OCI-LY3 (cell line): ENCODE data around the gene PIGW.
"Not testable (repeated sequence)": the region's sequence is repeated elsewhere in the genome, so short reads cannot be mapped to it uniquely, and the experiment has no call there.

Experiments
- H2AFZ ChIP-seq: fragments of 200-600, 300-600 bp; shearing (Covaris generic); 2 replicates; pipeline ENCODE4 v1.6.0; 2014; ENCODE audit warnings: antibody characterized with exemption, low read depth, low read length
- H3K27ac ChIP-seq: fragments of 200-600, 300-600 bp; sonication (generic); 2 replicates; pipeline ENCODE4 v1.5.1; 2014; ENCODE audit warnings: mild to moderate bottlenecking, low read length, moderate library complexity, mixed read lengths
- H3K27me3 ChIP-seq: fragments of 200-600, 300-600 bp; sonication (generic); 2 replicates; pipeline ENCODE4 v1.6.1; 2014; ENCODE audit warnings: low read depth, low read length, mixed read lengths
- H3K36me3 ChIP-seq: fragments of 200-600, 300-600 bp; sonication (generic); replicated peaks from 2 replicates; pipeline ENCODE3; 2014; ENCODE audit warnings: low read depth, low read length, mixed read lengths
- H3K4me1 ChIP-seq: fragments of 300-600, 200-600 bp; sonication (generic); 2 replicates; pipeline ENCODE4 v1.6.1; 2014; ENCODE audit warnings: low read length, mixed read lengths
- H3K4me2 ChIP-seq: fragments of 200-600, 300-600 bp; sonication (generic); 2 replicates; pipeline ENCODE4 v1.6.1; 2014; ENCODE audit warnings: low read length, mixed read lengths
- H3K4me3 ChIP-seq: fragments of 300-600, 200-600 bp; sonication (generic); 2 replicates; pipeline ENCODE4 v1.5.1; 2014; ENCODE audit warnings: antibody characterized with exemption, mild to moderate bottlenecking, low read length, moderate library complexity
- H3K79me2 ChIP-seq: fragments of 300-600, 200-600 bp; shearing (Covaris generic); 2 replicates; pipeline ENCODE4 v1.6.1; 2014; ENCODE audit warnings: mild to moderate bottlenecking, low read length, mixed read lengths
- H3K9ac ChIP-seq: fragments of 300-600, 200-600 bp; shearing (Covaris generic); 2 replicates; pipeline ENCODE4 v1.6.0; 2014; ENCODE audit warnings: mild to moderate bottlenecking, low read length, moderate library complexity
- H3K9me3 ChIP-seq: fragments of 200-600, 300-600 bp; shearing (Covaris generic); 2 replicates; pipeline ENCODE4 v1.6.1; 2014; ENCODE audit warnings: low read length, mixed read lengths; ENCODE audit not compliant: insufficient read depth
- H4K20me1 ChIP-seq: fragments of 200-600, 300-600 bp; sonication (generic); 2 replicates; pipeline ENCODE4 v1.6.1; 2016; ENCODE audit warnings: low read length, mixed read lengths; ENCODE audit not compliant: insufficient read depth
- CTCF ChIP-seq: fragments of 200-600, 300-600 bp; sonication (generic); IDR thresholded peaks from 2 replicates; pipeline ENCODE4 v1.5.1; 2014; ENCODE audit warnings: antibody characterized with exemption, low read length, low read depth
- EZH2phosphoT487 ChIP-seq: fragments of 200-600 bp; shearing (Covaris generic); IDR thresholded peaks from 2 replicates; pipeline ENCODE4 v1.6.1; 2018; ENCODE audit warnings: antibody characterized with exemption, mixed run types, low read depth

The PIGW gene

GRCh38 chr17:36505171-36505570 is 29.6 kb upstream of the PIGW start:
- no peak overlapping the region for H3K4me2 ChIP-seq
- H2AFZ ChIP-seq, result no peak overlapping the region
- no peaks in the 10 kb centered on the region for H3K4me1 ChIP-seq
- peaks cover 10% of the 10 kb centered on the region for H3K36me3 ChIP-seq
- no peak overlapping the region for H3K9ac ChIP-seq
- H3K79me2 ChIP-seq, result no peaks in the 10 kb centered on the region
- no peak overlapping the region for H3K27ac ChIP-seq
- H3K4me3 ChIP-seq, result no peak overlapping the region
- TF ChIP-seq CTCF, result no peak
- no peak for TF ChIP-seq EZH2phosphoT487
- H3K27me3 ChIP-seq, result no peaks in the 10 kb centered on the region
- H4K20me1 ChIP-seq, result no peaks in the 10 kb centered on the region
- no peaks in the 10 kb centered on the region for H3K9me3 ChIP-seq

DNA sequence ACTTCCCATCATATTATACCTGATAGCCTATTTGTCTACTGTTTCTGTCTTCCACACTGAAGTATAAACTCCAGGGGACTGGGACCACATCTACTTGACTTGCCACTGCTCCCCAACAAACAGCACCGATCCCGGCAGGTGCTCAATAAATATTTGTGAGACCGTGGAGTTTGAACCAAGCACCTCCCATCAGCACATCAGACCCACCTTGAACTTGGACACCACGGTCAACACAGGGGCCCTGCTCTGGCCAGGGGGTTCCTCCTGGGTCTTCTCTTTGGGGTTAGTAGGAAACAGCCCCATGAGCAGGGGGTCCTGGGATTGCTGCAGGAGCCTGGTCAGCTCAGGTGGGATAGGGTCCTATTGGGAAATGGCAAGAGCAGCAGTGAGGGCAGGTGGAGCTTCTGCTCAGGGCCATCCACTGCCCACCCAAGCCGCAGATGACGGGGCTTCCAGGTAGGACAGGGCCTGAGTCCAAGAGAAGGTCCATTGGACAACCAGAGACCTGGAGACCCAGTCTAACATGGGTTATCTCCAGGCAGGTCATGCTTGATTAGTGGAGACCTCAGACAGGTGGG is 28.4 kb upstream of the PIGW start:
- Histone ChIP-seq H3K4me2 (no peak overlapping the region), H3K4me1 (no peaks in the 10 kb centered on the region), H2AFZ (no peak overlapping the region), H3K27ac (no peak overlapping the region), H3K79me2 (no peaks in the 10 kb centered on the region), H3K9ac (no peak overlapping the region), H3K4me3 (no peak overlapping the region), H3K36me3 (peaks cover 4% of the 10 kb centered on the region), H4K20me1 (no peaks in the 10 kb centered on the region), H3K27me3 (no peaks in the 10 kb centered on the region), H3K9me3 (no peaks in the 10 kb centered on the region)
- TF ChIP-seq CTCF (no peak), EZH2phosphoT487 (no peak)

DNA sequence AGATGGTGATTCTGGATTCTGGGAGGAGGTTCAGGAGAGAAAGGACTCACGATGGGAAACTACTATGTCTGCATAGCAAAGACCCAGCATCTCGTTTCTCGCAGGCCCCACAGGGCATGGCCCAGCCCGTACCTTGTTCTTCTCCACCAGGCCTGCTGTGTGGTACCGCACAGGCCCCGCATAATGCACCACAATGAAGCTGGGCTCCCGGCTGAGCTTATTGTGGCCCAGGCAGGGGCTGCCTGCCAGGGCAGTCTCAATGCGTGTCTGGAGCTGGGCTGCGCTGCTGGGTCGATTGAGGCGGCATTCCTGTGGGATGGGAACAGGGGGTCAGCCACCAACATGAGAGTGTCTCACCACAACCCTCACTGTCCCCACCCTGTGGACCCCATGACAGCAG is 28.0 kb upstream of the PIGW start:
- Histone ChIP-seq H2AFZ (no peak overlapping the region), H3K79me2 (no peaks in the 10 kb centered on the region), H3K9me3 (no peaks in the 10 kb centered on the region), H3K4me2 (no peak overlapping the region), H3K27me3 (no peaks in the 10 kb centered on the region), H3K4me1 (no peaks in the 10 kb centered on the region), H3K9ac (no peak overlapping the region), H3K36me3 (peaks cover 4% of the 10 kb centered on the region), H3K4me3 (no peak overlapping the region), H4K20me1 (no peaks in the 10 kb centered on the region), H3K27ac (no peak overlapping the region)
- TF ChIP-seq CTCF, result no peak
- TF ChIP-seq EZH2phosphoT487, result no peak

DNA sequence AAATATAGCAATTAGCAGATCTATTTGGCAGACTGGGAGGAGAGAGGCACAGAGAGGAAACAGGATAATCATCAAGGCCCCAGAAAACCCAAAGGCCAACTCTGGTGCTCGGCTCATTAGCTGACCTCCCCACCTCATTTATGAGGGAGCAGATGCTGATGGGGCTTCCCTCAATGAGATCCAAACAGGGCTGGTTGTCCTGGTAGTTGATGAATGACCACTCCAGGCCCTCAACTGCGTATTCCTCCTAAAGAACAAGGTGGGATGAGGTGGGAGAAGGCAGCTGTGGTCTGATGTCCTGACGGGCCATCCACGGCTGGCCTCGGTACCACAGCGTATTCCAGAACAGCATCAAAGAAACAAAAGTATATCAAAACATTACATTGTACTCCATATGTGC is 27.5 kb upstream of the PIGW start:
- H4K20me1 ChIP-seq, result no peaks in the 10 kb centered on the region
- H3K4me3 ChIP-seq, result no peak overlapping the region
- no peak overlapping the region for H2AFZ ChIP-seq
- H3K27me3 ChIP-seq, result no peaks in the 10 kb centered on the region
- no peak overlapping the region for H3K4me2 ChIP-seq
- H3K36me3 ChIP-seq, result peaks cover 4% of the 10 kb centered on the region
- H3K9me3 ChIP-seq, result no peaks in the 10 kb centered on the region
- H3K9ac ChIP-seq, result no peak overlapping the region
- no peaks in the 10 kb centered on the region for H3K4me1 ChIP-seq
- H3K27ac ChIP-seq, result no peak overlapping the region
- TF ChIP-seq CTCF, result no peak
- TF ChIP-seq EZH2phosphoT487, result no peak
- H3K79me2 ChIP-seq, result no peaks in the 10 kb centered on the region

DNA sequence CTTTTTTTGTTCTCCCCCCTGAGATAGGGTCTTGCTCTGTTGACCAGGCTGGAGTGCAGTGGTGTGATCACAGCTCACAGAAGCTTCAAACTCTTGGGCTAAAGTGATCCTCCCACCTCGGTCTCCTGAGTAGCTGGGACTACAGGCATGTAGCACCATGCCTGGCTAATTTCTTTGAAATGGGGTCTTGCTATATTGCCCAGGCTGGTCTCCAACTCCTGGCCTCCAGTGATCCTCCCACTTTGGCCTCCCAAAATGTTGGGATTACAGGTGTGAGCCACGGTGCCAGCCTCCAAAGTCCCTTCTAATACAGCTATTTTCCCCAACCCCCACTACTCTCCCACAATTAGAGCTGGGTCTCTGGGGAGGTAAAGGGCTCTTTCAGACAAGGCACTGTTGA is 26.3 kb upstream of the PIGW start:
- not testable (repeated sequence) for H4K20me1 ChIP-seq, H3K9me3 ChIP-seq, H3K27ac ChIP-seq, H3K4me3 ChIP-seq, H3K79me2 ChIP-seq, H3K4me1 ChIP-seq, H2AFZ ChIP-seq, H3K27me3 ChIP-seq, H3K9ac ChIP-seq, H3K36me3 ChIP-seq, H3K4me2 ChIP-seq
